Neural cell (in vitro differentiated cells): Measurements from ENCODE around the gene POLE.

ENCODE experiments used
- EZH2 ChIP-seq: fragments of 200-600, 300-800 bp; shearing (Covaris generic), sonication (generic); IDR thresholded peaks from 2 replicates; pipeline ENCODE4 v1.6.1; 2014; ENCODE audit warnings: antibody characterized with exemption, low read length, borderline replicate concordance, mild to moderate bottlenecking; ENCODE audit not compliant: insufficient read depth, poor library complexity, severe bottlenecking
- TF ChIP-seq, protein P1 (sequence below): fragments of 450-650 bp; IDR thresholded peaks from 2 replicates; pipeline ENCODE4 v1.5.1; 2014; ENCODE audit warnings: antibody characterized with exemption, mild to moderate bottlenecking, moderate library complexity; ENCODE audit not compliant: poor library complexity, severe bottlenecking

DNA sequence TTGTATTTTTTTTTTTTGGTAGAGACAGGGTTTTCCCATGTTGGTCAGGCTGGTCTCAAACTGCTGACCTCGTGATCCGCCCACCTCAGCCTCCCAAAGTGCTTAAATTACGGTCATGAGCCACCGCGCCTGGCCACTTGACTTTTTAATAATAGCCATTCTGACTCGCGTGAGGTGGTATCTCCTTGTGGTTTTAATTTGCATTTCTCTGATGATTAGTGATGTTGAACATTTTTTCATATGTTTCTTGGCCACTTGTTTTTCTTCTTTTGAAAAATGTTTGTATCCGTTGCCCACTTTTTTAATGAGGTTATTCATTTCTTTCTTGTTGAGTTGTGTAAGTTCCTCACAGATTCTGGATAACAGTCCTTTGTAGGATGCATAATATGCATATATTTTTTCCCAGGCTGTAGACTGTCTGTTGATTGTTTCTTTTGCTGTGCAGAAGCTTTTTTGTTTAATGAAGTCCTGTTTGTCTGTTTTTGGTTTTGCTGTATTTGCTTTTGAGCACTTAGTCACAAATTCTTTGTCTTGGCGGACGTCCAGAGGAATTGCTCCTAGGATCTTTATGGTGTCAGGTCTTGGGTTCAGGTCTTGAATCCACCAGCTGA is 13.2 kb upstream of the POLE start:
- no peak for TF ChIP-seq EZH2
- TF ChIP-seq, protein P1, sequence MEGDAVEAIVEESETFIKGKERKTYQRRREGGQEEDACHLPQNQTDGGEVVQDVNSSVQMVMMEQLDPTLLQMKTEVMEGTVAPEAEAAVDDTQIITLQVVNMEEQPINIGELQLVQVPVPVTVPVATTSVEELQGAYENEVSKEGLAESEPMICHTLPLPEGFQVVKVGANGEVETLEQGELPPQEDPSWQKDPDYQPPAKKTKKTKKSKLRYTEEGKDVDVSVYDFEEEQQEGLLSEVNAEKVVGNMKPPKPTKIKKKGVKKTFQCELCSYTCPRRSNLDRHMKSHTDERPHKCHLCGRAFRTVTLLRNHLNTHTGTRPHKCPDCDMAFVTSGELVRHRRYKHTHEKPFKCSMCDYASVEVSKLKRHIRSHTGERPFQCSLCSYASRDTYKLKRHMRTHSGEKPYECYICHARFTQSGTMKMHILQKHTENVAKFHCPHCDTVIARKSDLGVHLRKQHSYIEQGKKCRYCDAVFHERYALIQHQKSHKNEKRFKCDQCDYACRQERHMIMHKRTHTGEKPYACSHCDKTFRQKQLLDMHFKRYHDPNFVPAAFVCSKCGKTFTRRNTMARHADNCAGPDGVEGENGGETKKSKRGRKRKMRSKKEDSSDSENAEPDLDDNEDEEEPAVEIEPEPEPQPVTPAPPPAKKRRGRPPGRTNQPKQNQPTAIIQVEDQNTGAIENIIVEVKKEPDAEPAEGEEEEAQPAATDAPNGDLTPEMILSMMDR: no peak
